HG03442 (cell line): ENCODE measurements around the gene LHFPL2.
"Not testable (repeated sequence)": the region's sequence is repeated elsewhere in the genome, so short reads cannot be mapped to it uniquely, and the experiment has no call there.

Source experiments
- ATAC-seq: cut with Tn5 transposase; IDR thresholded peaks from one replicate; pipeline ENCODE4 v1.9.1; 2021; ENCODE audit warnings: mild to moderate bottlenecking, moderate library complexity; ENCODE audit not compliant: unreplicated experiment

The LHFPL2 gene

DNA sequence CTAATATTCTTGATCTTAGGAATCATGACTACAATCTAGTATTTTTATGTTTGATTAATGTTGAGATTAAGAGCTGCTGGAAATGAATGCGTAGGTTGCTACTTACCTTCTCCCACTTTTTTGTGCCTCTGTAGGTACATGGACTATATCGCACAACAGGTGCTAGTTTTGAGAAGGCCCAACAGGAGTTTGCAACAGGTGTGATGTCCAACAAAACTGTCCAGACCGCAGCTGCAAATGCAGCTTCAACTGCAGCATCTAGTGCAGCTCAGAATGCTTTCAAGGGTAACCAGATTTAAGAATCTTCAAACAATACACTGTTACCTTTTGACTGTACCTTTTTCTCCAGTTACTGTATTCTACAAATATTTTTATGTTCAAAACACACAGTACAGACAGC lies 173.2 kb downstream of the LHFPL2 start:
- ATAC-seq = no peak

DNA sequence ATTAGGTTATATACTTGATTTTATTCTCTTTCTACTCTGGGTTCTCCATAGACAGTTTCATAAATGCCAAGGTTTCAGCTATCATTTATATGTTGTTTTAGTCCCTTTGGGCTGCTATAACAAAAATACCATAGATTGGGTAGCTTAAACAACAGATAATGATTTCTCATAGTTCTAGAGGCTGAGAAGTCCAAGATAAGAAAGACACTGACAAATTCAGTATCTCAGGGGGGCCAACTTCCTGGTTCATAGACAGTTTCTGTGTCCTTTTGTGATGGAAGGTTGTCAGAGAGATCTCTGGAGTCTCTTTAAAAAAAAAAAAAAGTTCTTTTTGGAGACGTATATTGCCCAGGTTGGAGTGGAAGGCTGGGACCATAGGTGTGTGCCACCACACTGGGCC lies 174.8 kb downstream of the LHFPL2 start:
- no peak for ATAC-seq

DNA sequence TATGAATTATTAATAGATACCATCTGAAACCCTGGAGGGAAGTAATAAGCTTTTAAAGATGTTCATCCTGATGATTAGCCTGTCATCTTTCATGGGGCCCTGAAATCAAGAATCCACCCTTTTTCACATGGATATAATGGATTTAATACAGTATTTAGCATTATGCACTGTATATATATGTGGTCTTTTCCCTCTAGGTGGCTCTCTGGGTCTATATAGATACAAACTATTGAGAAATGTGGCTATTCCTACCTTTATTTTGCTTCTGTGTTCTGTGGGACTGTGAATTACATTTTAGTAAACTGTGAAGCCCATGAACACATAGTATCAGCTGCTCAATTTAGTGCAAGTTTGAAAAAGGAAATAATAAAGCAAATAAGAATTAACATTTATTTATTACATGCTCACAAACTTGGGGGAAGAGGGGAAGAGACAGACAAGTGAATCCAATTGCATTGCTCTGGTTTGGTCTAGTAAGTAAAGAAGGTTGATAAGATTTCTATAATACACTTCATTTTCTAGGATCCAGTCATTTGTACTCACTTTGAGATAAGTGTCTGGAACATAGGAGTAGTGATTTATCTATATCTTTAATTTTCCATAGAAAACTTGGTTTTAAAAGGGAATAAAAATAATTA lies 176.0 kb downstream of the LHFPL2 start:
- no peak for ATAC-seq

DNA sequence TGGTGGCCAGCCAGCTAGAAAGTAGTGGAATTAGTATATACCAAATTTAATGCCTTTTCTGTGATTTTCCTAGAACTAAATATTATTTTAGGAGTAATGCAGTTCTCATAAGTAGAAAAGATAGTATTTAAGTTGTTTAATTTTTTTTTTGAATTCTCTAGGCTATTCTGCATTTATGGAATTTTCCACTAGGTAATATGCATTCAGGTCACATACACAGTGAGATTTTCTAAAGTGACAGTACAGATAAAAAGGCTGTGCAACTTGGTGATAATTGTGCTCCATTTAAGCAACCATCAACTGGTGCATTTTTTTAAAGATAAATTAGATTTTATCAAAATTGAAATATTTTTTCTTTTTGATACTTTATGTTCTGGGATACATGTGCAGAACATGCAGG lies 176.7 kb downstream of the LHFPL2 start:
- ATAC-seq = no peak

DNA sequence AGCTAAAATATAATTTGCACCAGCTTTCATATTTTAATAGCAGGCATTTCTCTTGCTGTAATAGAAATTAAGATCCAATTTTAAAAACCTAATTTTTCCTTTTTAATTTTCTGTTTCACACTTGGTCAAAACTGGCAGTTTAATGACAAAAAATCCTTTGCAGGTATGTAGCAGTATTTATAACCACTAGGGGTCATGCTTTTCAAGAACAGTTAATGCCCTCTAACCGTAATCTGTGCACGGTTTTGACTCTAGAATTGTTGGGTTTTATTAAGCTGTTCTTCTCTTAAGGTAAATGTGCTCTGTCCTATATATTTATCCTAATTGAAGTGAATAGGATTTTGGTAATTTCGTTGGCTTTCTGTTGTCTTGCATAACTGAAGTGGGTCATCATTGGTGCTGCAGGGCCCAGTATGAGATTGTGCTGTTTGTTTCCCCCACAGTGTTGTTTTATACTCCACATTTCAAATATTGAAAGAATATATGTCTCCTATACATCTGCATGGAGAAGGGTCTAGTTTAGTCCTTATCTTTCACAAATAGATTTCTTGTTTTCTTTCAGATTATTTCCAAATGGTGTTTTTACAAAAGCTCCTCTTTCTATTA lies 180.7 kb downstream of the LHFPL2 start:
- no peak for ATAC-seq

DNA sequence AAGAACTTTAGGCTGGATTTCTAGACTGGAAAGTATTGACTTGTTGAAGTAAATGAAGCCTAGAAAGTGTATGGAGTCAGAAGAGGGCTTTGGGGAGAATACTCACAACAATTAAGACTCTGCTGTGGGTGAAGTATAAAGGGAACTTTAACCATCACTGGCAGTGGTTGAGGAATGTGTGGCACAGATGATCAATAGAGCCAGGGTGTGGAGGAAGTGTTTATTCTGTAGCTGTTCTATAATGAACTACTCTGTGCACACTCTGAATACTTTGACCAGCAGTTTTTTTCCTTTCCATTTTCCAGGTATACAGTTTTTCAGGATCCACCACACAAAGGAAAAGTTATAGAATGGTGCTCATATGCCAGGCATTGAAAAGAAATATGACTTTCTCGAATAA lies 181.4 kb downstream of the LHFPL2 start:
- ATAC-seq = no peak

DNA sequence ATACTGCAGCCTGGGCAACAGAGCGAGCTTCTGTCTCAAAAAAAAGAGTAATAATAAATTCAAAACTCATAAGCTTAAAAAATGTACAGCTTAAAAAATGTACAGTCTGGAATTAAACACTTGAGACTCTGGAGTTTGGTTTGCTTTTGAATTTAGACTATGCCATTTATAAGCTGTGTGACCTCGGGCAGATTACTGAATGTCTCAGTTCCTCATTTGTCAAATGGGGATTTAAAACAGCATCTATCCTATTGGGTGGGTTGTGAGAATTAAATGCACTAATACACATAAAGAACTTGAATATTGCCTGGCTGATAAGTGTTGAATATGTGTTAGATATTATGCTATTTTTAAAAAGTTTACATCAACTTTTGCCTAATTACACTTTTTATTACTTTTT lies 189.7 kb downstream of the LHFPL2 start:
- no peak for ATAC-seq

DNA sequence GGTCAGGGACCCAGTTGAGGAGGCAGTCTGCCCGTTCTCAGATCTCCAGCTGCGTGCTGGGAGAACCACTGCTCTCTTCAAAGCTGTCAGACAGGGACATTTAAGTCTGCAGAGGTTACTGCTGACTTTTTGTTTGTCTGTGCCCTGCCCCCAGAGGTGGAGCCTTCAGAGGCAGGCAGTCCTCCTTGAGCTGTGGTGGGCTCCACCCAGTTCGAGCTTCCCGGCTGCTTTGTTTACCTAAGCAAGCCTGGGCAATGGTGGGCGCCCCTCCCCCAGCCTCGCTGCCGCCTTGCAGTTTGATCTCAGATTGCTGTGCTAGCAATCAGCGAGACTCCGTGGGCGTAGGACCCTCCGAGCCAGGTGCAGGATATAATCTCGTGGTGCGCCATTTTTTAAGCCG lies 191.1 kb downstream of the LHFPL2 start:
- not testable (repeated sequence) for ATAC-seq

DNA sequence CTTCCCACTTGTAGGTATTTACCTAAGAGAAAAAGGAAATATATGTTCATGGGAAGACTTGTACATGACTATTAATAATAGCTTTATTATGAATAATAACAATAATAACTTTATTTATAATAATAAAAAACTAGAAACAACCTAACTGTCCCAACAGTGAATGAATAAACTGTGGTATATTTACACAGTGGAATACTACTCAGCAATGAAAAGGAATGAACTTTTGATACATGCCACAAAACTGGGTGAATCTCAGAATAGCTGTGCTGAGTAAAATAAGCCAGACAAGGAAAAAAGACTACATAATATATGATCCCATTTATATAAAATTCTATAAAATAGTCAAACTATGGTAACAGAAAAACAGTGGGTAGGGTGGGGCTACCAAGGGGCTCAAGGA lies 199.5 kb downstream of the LHFPL2 start:
- no peak for ATAC-seq

DNA sequence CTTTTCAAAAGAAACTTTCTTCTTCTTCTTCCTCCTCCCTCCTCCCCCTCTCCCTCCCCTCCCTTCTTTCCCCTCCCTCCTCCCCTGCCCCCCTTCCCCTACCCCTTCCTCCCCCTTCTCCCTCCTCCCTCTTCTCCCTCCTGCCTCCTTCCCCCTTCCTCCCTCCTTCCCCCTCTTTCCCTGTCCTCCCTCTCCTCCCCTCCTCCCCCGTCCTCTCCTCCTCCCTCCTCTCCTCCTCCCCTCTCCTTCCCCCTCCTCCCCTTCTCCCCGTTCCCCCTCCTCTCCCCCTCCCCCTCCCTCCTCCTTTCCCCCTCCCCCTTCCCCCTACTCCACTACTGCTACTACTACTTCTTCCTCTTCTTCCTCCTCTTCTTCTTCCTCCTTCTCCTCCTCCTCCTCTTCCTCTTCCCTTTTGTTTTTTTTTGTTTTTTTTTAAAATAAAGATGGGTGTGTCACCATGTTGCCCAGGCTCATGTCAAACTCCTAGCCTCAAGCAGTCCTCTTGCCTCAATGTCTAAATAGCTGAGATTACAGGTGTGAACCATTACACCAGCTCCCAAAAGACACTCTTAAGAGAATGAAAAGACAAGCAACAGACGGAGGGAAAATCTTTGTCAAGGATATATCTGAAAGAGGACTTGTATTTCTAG lies 200.7 kb downstream of the LHFPL2 start:
- ATAC-seq = no peak
